GM12874 (cell line): ENCODE results near the gene IL1RL2.

Experiments
- TF ChIP-seq, protein P1 (sequence below): IDR thresholded peaks from 2 replicates; pipeline ENCODE4 v1.5.1; 2011; ENCODE audit warnings: low read depth, mild to moderate bottlenecking, control low read depth, low read length, moderate library complexity; ENCODE audit not compliant: insufficient read depth

The IL1RL2 gene

DNA sequence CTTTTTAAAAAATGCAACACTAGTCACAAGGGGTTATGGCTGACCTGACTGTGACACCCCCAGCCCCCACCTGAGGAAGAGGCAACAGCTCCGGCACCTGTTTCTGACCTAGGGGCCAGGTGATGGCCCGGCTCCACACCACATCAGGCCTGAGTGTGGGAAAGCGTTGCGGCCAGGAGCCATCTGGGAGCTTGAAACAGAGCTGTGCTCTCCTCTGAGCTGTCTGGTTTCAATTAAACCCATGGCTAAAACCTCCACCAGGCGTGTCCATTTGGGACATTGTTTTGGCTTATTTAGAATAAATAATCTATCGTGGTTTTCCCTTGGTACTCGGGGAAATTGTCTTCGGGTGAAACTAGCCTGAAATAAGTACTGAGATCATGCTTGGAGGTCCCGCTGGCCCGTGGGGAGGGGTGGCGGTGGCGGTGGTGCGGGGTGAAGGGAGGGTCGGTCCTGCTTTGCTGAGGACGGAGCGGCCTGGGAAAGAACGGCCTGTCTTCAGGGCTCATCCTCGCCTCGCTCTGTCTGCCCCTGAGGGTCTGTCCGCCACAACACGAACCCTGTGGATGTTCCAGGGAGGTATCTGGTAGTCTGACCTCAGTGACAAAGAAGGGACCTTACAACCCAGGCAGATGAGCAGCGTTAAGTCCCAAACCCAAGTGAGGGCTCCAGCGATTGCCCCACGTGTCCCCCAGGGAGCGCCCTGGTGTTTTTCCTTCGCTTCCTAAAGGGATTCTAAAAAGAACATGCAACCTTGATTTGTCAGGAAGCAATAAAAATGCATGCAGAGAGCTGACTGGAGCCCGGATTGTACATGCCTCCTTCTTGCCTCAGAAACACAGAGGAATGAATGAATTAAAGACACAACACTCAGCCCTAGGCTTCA is 58.7 kb downstream of the IL1RL2 start:
- TF ChIP-seq, protein P1, sequence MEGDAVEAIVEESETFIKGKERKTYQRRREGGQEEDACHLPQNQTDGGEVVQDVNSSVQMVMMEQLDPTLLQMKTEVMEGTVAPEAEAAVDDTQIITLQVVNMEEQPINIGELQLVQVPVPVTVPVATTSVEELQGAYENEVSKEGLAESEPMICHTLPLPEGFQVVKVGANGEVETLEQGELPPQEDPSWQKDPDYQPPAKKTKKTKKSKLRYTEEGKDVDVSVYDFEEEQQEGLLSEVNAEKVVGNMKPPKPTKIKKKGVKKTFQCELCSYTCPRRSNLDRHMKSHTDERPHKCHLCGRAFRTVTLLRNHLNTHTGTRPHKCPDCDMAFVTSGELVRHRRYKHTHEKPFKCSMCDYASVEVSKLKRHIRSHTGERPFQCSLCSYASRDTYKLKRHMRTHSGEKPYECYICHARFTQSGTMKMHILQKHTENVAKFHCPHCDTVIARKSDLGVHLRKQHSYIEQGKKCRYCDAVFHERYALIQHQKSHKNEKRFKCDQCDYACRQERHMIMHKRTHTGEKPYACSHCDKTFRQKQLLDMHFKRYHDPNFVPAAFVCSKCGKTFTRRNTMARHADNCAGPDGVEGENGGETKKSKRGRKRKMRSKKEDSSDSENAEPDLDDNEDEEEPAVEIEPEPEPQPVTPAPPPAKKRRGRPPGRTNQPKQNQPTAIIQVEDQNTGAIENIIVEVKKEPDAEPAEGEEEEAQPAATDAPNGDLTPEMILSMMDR = no peak

DNA sequence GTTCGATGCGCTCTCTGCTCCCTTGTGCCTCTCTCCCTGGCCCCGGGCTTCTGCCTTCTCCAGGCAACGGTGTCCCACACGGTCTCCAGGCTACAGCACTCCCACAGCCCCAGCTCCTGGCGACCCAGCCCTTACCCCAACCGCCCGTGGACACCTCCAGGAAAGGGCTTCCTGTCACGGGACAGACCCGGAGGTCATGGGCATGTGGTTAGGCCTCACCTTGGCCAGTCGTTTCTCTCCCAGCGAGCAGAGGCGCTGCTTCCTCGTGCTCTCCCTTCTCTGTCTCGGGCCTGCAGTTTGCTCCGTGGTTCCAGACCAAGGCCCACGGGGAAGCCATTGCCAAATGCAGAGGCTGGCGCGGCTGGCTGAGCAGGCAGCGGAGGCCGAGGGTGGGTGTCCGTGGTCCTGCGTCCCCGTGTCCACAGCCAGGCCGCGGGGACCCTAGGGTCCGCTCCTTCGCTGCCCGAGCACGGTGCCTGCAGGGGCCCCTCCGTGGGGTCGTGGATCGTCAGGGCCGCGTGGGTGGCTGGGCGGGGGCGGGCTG is 63.5 kb downstream of the IL1RL2 start:
- TF ChIP-seq, protein P1 = no peak

GRCh38 chr2:102251042-102251848 is 64.4 kb downstream of the IL1RL2 start:
- TF ChIP-seq, protein P1 = peak; percentile 74

DNA sequence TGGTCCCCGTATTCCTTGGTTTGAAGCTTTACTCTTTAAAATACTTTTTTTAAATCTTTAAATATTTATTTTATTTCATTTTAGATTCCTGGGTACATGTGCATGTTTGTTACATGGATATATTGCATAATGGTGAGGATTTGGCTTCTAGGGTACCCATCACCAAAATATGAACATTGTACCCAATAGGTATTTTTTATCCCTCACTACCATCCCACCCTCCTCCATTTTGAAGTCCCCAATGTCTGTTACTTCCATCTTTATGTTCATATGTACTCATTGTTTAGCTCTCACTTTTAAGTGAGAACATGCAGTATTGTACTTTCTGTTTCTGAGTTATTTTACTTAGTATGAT is 65.0 kb downstream of the IL1RL2 start:
- TF ChIP-seq, protein P1 = no peak

DNA sequence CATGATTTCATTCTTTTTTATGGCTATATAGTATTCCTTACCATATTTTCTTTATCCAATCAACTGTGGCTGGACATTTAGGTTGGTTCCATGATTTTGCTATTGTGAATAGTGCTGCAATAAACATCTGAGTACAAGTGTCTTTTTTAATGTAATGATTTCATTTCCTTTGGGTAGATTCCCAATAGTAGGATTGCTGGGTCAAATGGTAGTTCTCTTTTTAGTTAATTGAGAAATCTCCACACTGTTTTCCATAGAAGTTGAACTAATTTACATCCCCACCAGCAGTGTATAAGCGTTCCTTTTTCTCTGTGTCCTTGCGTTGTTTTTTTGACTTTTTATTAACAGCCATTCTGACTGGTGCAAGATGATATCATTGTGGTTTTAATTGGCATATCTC is 65.4 kb downstream of the IL1RL2 start:
- TF ChIP-seq, protein P1 = no peak

- TF ChIP-seq, protein P1 = no peak
Measured at GRCh38 chr2:102253140-102253752, 66.4 kb downstream of the IL1RL2 start.

- TF ChIP-seq, protein P1 = no peak
Measured at GRCh38 chr2:102253753-102254150, 66.9 kb downstream of the IL1RL2 start.
